HCT116 (cell line): ENCODE measurements around the gene PRIMA1. TPM values are rescaled to one million over a fixed set of nuclear protein-coding genes. Genes with fewer than 3 reads are reported as not detected.

Experiments used
- ATAC-seq: fragments of 200-7000 bp; cut with Tn5 transposase; 2 replicates; pipeline ENCODE4 v1.9.1; 2020; ENCODE audit warnings: mild to moderate bottlenecking, moderate library complexity
- BruUV-seq: library from RNA; stranded (reverse); fragments of 400-500 nt; replicated peaks from 2 replicates; lab custom pipeline; 2021; lab: Mats Ljungman, UMichigan
- CTCF ChIA-PET: fragments of 300-600 bp; sonication (Branson Sonifier 250); formaldehyde crosslinking; loops from one replicate; lab custom pipeline; 2021; ENCODE audit warnings: antibody characterized with exemption; lab: Charles Lee
- POLR2A ChIA-PET: fragments of 300-600, 350-600 bp; sonication (Branson Sonifier 250); formaldehyde crosslinking; loops from one replicate; lab custom pipeline; 2021; ENCODE audit warnings: antibody characterized with exemption; lab: Charles Lee
- RAD21 ChIA-PET, 2 experiments: fragments of 300-600 bp; sonication (Branson Sonifier 250); formaldehyde crosslinking; loops; one replicate each; lab custom pipeline; 2023; ENCODE audit warnings: low total read pairs in 2 of 2; ENCODE audit not compliant: uncharacterized antibody in 2 of 2, unreplicated experiment in 2 of 2, low non-redundant PET in 1 of 2; lab: Charles Lee
- DNase-seq: peaks from one replicate; pipeline ENCODE4 v3.0.0-alpha.2; 2010; ENCODE audit warnings: low read depth, low spot score
- H2AFZ ChIP-seq: fragments of 200-600 bp; shearing (Covaris generic), sonication (generic); 2 replicates; pipeline ENCODE4 v1.6.1; 2017; ENCODE audit warnings: low read depth, mixed run types, mixed read lengths, antibody characterized with exemption, low read length; ENCODE audit not compliant: poor library complexity, severe bottlenecking
- H3K27ac ChIP-seq: 2 replicates; pipeline ENCODE4 v1.5.1; 2012; ENCODE audit warnings: low read depth, low read length
- H3K27me3 ChIP-seq: fragments of 200-600 bp; sonication (generic); 2 replicates; pipeline ENCODE4 v1.6.1; 2016; ENCODE audit warnings: mixed run types, low read length, mixed read lengths; ENCODE audit not compliant: insufficient read depth
- H3K36me3 ChIP-seq, 2 experiments: fragments of 200-500 bp in 1 of 2; fragments of 200-600 bp in 1 of 2; sonication (Bioruptor generic) in 1 of 2; sonication (generic) in 1 of 2; 2 replicates each; pipeline versions ENCODE4 v1.5.1 to v1.6.1; 2014 to 2016; ENCODE audit warnings: low read length in 2 of 2, inconsistent platforms in 1 of 2, mixed read lengths in 1 of 2, mixed run types in 1 of 2; ENCODE audit not compliant: insufficient read depth in 2 of 2, control insufficient read depth in 1 of 2
- H3K4me1 ChIP-seq, 2 experiments: fragments of 200-600 bp in 1 of 2; sonication (generic) in 1 of 2; 2 replicates each; pipeline versions ENCODE4 v1.5.1 to v1.6.1; 2012 to 2017; ENCODE audit warnings: low read length in 2 of 2, inconsistent platforms in 1 of 2, mild to moderate bottlenecking in 1 of 2, mixed read lengths in 1 of 2, mixed run types in 1 of 2, moderate library complexity in 1 of 2; ENCODE audit not compliant: insufficient read depth in 2 of 2, control insufficient read depth in 1 of 2
- H3K4me2 ChIP-seq: fragments of 200-600 bp; sonication (generic); 2 replicates; pipeline ENCODE4 v1.6.1; 2017; ENCODE audit warnings: mixed run types, low read length, mixed read lengths
- H3K4me3 ChIP-seq, 2 experiments: fragments of 200-600 bp in 1 of 2; sonication (generic) in 1 of 2; replicated peaks in 1 of 2; 2 replicates each; pipeline ENCODE4 v1.5.1; 2011 to 2016; ENCODE audit warnings: low read length in 2 of 2, control low read depth in 1 of 2, low read depth in 1 of 2, mild to moderate bottlenecking in 1 of 2, mixed read lengths in 1 of 2, mixed run types in 1 of 2
- H3K79me2 ChIP-seq: fragments of 200-600 bp; sonication (generic); 2 replicates; pipeline ENCODE4 v1.6.1; 2017; ENCODE audit warnings: mild to moderate bottlenecking, mixed run types, low read length, moderate library complexity, mixed read lengths; ENCODE audit not compliant: insufficient read depth
- H3K9ac ChIP-seq: fragments of 200-600 bp; sonication (generic); 2 replicates; pipeline ENCODE4 v1.6.1; 2016; ENCODE audit warnings: low read length, mixed read lengths
- H3K9me2 ChIP-seq: fragments of 200-600 bp; sonication (generic), shearing (Covaris generic); 2 replicates; pipeline ENCODE4 v1.6.1; 2017; ENCODE audit warnings: mixed run types, mild to moderate bottlenecking, moderate library complexity; ENCODE audit not compliant: insufficient read depth
- H3K9me3 ChIP-seq, 2 experiments: fragments of 200-500 bp in 1 of 2; fragments of 200-600 bp in 1 of 2; sonication (Bioruptor generic) in 1 of 2; sonication (generic) in 1 of 2; 2 replicates each; pipeline ENCODE4 v1.6.1; 2014 to 2017; ENCODE audit warnings: low read length in 2 of 2, mixed read lengths in 2 of 2, inconsistent platforms in 1 of 2, low read depth in 1 of 2, mild to moderate bottlenecking in 1 of 2, mixed run types in 1 of 2, moderate library complexity in 1 of 2; ENCODE audit not compliant: control insufficient read depth in 1 of 2, insufficient read depth in 1 of 2
- H4K20me1 ChIP-seq: fragments of 200-600 bp; sonication (generic), shearing (Covaris generic); 2 replicates; pipeline ENCODE4 v1.6.1; 2017; ENCODE audit warnings: mixed run types, mild to moderate bottlenecking, moderate library complexity; ENCODE audit not compliant: insufficient read depth
- ATF3 ChIP-seq: IDR thresholded peaks from 2 replicates; pipeline ENCODE4 v1.6.1; 2012
- CTCF ChIP-seq, 3 experiments: fragments of 200-600 bp in 1 of 3; sonication (generic) in 1 of 3; IDR thresholded peaks in 2 of 3; conservative IDR thresholded peaks in 1 of 3; 2 replicates each; pipeline ENCODE4 v1.5.1; 2012 to 2017; ENCODE audit warnings: low read depth in 2 of 3, low read length in 2 of 3, antibody characterized with exemption in 1 of 3, borderline replicate concordance in 1 of 3, control low read depth in 1 of 3, mild to moderate bottlenecking in 1 of 3, mixed read lengths in 1 of 3, mixed run types in 1 of 3, moderate library complexity in 1 of 3; ENCODE audit not compliant: insufficient read depth in 1 of 3
- ELF1 ChIP-seq: IDR thresholded peaks from 2 replicates; pipeline ENCODE4 v1.6.1; 2012; ENCODE audit warnings: low read depth, borderline replicate concordance
- EZH2 ChIP-seq: fragments of 200-600 bp; sonication (generic); IDR thresholded peaks from 2 replicates; pipeline ENCODE4 v1.6.1; 2017; ENCODE audit warnings: antibody characterized with exemption, mixed run types
- EZH2phosphoT487 ChIP-seq: fragments of 200-600 bp; IDR thresholded peaks from 2 replicates; pipeline ENCODE4 v1.6.1; 2018; ENCODE audit warnings: antibody characterized with exemption, borderline replicate concordance
- RAD21 ChIP-seq: IDR thresholded peaks from 2 replicates; pipeline ENCODE4 v1.6.1; 2012; ENCODE audit warnings: low read depth, mild to moderate bottlenecking
- REST ChIP-seq: IDR thresholded peaks from 2 replicates; pipeline ENCODE4 v1.6.1; 2012; ENCODE audit warnings: low read depth
- SIN3A ChIP-seq: IDR thresholded peaks from 2 replicates; pipeline ENCODE4 v1.6.1; 2012; ENCODE audit warnings: low read depth
- SP1 ChIP-seq: IDR thresholded peaks from 2 replicates; pipeline ENCODE4 v1.6.1; 2012; ENCODE audit warnings: low read depth
- TCF7L2 ChIP-seq: IDR thresholded peaks from 2 replicates; pipeline ENCODE4 v1.7.0; 2011; ENCODE audit warnings: borderline replicate concordance, inconsistent platforms; ENCODE audit not compliant: insufficient read depth, insufficient read length; ENCODE audit errors: extremely low read depth
- ZNF274 ChIP-seq: fragments of 200-500 bp; sonication (Bioruptor generic); IDR thresholded peaks from 2 replicates; pipeline ENCODE4 v1.6.1; 2014; ENCODE audit warnings: mild to moderate bottlenecking, low read depth, low read length, inconsistent platforms
- intact Hi-C: fragments of 100-400 bp; cut with micrococcal nuclease; formaldehyde crosslinking; loops from 2 replicates; pipeline ENCODE4 v1.10.0; 2022
- total RNA-seq: library from RNA; stranded (reverse); gene quantifications from one replicate; pipeline ENCODE4 v1.2.1, GENCODE V29; 2021; ENCODE audit not compliant: unreplicated experiment
- TF ChIP-seq, protein P1 (sequence below): IDR thresholded peaks from 2 replicates; pipeline ENCODE4 v1.6.1; 2011; ENCODE audit warnings: mild to moderate bottlenecking, low read length, moderate library complexity; ENCODE audit not compliant: insufficient replicate concordance; ENCODE audit errors: extremely low read depth

The PRIMA1 gene
- total RNA-seq, 1 experiment from 2014 or later: 1.5 TPM

DNA sequence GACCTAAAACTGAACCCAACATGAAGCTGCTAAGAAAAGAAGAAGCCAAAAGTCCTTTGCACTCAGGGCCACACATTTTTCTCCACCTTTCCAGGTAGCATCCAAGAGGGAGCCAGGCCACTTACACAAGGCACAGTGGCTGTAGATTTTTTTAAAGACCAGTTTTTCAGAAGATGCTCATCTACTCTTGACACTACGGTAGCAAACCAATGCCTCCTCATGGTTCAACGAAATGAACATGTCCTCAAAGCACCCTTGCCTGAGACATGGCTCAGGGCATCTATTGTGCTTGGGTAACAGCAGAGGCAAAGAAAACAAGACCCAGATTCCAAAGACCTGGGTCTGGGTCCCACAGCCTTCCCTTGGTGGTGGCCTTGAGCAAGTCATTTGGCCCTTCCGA is 22.3 kb downstream of the PRIMA1 start:
- ATAC-seq: no peak
- CTCF ChIA-PET: no interaction called here
- POLR2A ChIA-PET: no interaction called here

More for the DNA sequence above, 22.3 kb downstream of the PRIMA1 start:
- no peaks in the 10 kb centered on the region for H3K4me1 ChIP-seq
- H3K36me3 ChIP-seq: no peaks in the 10 kb centered on the region
- no peak overlapping the region for H3K27ac ChIP-seq
- H3K4me2 ChIP-seq: no peak overlapping the region
- no peaks in the 10 kb centered on the region for H3K27me3 ChIP-seq
- intact Hi-C loops: no loop called here
- no peak overlapping the region for H3K9ac ChIP-seq
- no peak overlapping the region for H3K4me3 ChIP-seq
- no peak for TF ChIP-seq SIN3A
- TF ChIP-seq TCF7L2: no peak
- TF ChIP-seq EZH2phosphoT487: no peak
- TF ChIP-seq ZNF274: no peak
- no peak for TF ChIP-seq REST
- TF ChIP-seq ATF3: no peak
- TF ChIP-seq ELF1: no peak
- TF ChIP-seq RAD21: no peak
- no peak for TF ChIP-seq EZH2
- no peak for TF ChIP-seq CTCF (IDR thresholded peaks at IDR 0.05 in 2 of 3, conservative IDR thresholded peaks at IDR 0.05 in 1 of 3; ENCODE audit: borderline replicate concordance in 1 of 3, insufficient read depth in 1 of 3, low read depth in 2 of 3, low read length in 2 of 3)
- TF ChIP-seq SP1: no peak
- TF ChIP-seq, protein P1, sequence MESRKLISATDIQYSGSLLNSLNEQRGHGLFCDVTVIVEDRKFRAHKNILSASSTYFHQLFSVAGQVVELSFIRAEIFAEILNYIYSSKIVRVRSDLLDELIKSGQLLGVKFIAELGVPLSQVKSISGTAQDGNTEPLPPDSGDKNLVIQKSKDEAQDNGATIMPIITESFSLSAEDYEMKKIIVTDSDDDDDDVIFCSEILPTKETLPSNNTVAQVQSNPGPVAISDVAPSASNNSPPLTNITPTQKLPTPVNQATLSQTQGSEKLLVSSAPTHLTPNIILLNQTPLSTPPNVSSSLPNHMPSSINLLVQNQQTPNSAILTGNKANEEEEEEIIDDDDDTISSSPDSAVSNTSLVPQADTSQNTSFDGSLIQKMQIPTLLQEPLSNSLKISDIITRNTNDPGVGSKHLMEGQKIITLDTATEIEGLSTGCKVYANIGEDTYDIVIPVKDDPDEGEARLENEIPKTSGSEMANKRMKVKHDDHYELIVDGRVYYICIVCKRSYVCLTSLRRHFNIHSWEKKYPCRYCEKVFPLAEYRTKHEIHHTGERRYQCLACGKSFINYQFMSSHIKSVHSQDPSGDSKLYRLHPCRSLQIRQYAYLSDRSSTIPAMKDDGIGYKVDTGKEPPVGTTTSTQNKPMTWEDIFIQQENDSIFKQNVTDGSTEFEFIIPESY: no peak
- H3K79me2 ChIP-seq: no peaks in the 10 kb centered on the region
- H3K9me2 ChIP-seq: no peaks in the 10 kb centered on the region
- no peak for DNase-seq
- no peak overlapping the region for H2AFZ ChIP-seq
- no peaks in the 10 kb centered on the region for H4K20me1 ChIP-seq
- no TSS peak for BruUV-seq
- no peaks in the 10 kb centered on the region for H3K9me3 ChIP-seq
- RAD21 ChIA-PET: no interaction called here
